Measurements from ENCODE around the gene HIGD1A. TPM values are rescaled to one million over a fixed set of nuclear protein-coding genes. Genes with fewer than 3 reads are reported as not detected.

HIGD1A gene
- total RNA-seq, 1 donor from 2014 or later: 190 TPM

DNA sequence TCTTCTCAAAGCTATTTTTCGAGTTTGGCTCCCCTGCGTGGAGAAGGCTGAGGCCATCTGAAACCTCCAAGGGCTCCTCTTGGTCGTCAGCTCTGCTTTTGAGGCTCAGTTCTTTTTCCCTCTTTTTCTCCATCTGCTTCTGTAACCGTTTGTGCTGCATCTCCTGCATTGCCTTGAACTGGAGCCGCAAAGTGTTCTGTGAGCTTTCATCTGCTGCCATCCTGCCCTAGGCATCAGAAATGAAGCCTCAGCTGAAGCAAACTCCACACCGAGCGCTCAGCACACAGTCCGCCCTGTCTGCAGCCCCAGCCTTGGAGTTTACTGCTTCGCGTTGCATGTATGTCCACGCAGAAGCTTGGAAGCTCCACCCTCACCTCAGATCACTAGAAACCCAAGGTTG lies 46.2 kb downstream of the HIGD1A start:
- DNase-seq (ENCODE audit: low read depth): no peak
- H3K27me3 ChIP-seq (ENCODE audit: control insufficient read depth, insufficient read depth, low read length): no peaks in the 10 kb centered on the region
- TF ChIP-seq, protein P1, sequence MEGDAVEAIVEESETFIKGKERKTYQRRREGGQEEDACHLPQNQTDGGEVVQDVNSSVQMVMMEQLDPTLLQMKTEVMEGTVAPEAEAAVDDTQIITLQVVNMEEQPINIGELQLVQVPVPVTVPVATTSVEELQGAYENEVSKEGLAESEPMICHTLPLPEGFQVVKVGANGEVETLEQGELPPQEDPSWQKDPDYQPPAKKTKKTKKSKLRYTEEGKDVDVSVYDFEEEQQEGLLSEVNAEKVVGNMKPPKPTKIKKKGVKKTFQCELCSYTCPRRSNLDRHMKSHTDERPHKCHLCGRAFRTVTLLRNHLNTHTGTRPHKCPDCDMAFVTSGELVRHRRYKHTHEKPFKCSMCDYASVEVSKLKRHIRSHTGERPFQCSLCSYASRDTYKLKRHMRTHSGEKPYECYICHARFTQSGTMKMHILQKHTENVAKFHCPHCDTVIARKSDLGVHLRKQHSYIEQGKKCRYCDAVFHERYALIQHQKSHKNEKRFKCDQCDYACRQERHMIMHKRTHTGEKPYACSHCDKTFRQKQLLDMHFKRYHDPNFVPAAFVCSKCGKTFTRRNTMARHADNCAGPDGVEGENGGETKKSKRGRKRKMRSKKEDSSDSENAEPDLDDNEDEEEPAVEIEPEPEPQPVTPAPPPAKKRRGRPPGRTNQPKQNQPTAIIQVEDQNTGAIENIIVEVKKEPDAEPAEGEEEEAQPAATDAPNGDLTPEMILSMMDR (IDR thresholded peaks at IDR 0.05; ENCODE audit: insufficient read depth, low read length, poor library complexity, severe bottlenecking): no peak
- no peaks in the 10 kb centered on the region for H3K36me3 ChIP-seq (ENCODE audit: control insufficient read depth, insufficient read depth, low read length)
- no peak overlapping the region for H3K4me3 ChIP-seq (ENCODE audit: low read depth, low read length)

DNA sequence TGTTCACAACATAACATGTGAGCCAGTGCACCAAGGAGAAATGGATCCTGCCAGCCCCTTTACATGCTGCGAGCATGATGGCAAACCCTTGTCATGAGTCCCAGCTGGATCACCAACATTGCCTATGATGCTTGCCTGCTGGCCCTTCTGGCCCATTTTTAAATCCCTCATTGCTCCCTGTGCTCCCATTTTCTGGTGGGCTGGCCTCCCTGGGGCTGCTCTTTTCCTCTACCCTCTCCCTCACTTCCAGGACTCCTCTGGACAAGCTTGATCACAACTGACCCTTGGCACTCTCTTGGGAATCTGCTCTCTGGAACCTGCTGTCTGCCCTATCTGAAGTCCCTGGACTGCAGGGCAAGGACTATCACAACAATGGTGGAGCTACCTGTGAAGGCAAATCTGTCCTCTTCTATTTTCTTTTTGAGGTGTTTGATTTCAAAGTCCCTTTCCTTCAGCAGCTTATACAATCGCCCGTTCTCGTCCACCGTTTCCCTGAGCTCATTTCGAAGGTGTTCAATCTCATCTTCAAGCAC lies 47.5 kb downstream of the HIGD1A start:
- Histone ChIP-seq H3K36me3 (ENCODE audit: control insufficient read depth, insufficient read depth, low read length) (no peaks in the 10 kb centered on the region), H3K4me3 (ENCODE audit: low read depth, low read length) (no peak overlapping the region), H3K27me3 (ENCODE audit: control insufficient read depth, insufficient read depth, low read length) (no peaks in the 10 kb centered on the region)
- TF ChIP-seq, protein P1 (IDR thresholded peaks at IDR 0.05; ENCODE audit: insufficient read depth, low read length, poor library complexity, severe bottlenecking): no peak
- no peak for DNase-seq (ENCODE audit: low read depth)

DNA sequence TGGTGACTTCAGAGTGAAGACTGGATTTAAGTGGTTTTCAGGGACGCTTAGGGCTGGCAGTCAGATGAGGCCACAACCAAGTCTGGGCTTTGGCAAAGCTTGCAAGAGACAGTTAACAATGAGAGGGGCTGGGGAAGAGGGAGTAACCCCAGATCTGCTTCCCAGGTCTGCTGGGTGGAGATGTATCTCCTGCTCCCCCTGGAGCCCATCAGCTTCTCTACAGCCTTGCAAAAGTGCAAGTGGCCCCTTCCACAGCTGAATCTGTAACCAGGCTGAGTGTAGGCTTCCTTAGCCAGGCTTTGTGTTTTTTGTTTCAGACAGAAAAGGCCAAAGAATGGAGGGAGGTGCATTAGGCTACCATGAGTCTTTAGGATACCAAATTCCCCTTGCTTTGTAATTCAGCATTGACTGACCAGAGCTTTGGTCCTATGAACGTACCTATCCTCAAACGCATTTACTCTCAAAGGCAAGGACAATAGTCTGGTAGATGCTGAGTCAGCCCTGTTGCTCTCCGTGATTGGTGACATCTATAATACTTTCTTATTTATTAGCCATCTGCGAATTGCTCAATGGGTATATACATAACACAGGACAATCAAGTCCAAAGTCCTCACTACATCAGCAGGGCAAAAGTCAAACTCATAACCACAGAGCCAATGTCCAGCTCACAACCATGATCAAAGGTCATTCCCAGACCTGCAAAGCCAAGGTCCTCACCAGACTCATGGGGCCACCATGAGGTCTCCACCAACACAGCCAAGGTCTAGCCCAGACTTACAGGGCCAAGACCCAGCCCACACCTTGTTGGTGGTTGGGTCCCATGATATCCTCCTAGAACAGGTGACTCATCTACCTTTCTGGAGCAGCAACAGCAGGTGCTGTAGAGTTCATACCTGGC lies 48.4 kb downstream of the HIGD1A start:
- no peaks in the 10 kb centered on the region for H3K27me3 ChIP-seq (ENCODE audit: control insufficient read depth, insufficient read depth, low read length)
- no peaks in the 10 kb centered on the region for H3K36me3 ChIP-seq (ENCODE audit: control insufficient read depth, insufficient read depth, low read length)
- TF ChIP-seq, protein P1 (IDR thresholded peaks at IDR 0.05; ENCODE audit: insufficient read depth, low read length, poor library complexity, severe bottlenecking): peak; percentile 47
- no peak overlapping the region for H3K4me3 ChIP-seq (ENCODE audit: low read depth, low read length)
- no peak for DNase-seq (ENCODE audit: low read depth)

DNA sequence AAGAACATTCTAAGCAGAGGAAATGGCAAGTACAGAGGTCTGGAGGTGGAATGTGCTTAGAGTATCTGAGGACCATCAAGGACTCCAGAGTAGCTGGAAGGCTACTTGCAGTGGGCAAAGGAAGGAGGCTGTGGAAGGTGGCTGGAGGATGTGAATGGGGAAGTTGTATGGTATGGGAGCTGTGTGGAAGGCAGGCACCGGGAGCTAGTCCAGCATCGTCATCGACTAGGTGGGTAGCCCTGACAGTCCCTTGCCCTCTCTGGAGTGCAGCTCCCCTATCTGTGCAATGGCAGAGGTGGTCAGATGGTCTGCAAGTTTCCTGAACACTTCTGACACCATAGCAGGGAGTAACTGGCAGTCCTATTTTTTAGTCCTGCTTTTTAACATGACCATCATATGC lies 50.5 kb downstream of the HIGD1A start:
- DNase-seq (ENCODE audit: low read depth): no peak
- no peaks in the 10 kb centered on the region for H3K36me3 ChIP-seq (ENCODE audit: control insufficient read depth, insufficient read depth, low read length)
- no peaks in the 10 kb centered on the region for H3K27me3 ChIP-seq (ENCODE audit: control insufficient read depth, insufficient read depth, low read length)
- TF ChIP-seq, protein P1 (IDR thresholded peaks at IDR 0.05; ENCODE audit: insufficient read depth, low read length, poor library complexity, severe bottlenecking): no peak
- no peak overlapping the region for H3K4me3 ChIP-seq (ENCODE audit: low read depth, low read length)

DNA sequence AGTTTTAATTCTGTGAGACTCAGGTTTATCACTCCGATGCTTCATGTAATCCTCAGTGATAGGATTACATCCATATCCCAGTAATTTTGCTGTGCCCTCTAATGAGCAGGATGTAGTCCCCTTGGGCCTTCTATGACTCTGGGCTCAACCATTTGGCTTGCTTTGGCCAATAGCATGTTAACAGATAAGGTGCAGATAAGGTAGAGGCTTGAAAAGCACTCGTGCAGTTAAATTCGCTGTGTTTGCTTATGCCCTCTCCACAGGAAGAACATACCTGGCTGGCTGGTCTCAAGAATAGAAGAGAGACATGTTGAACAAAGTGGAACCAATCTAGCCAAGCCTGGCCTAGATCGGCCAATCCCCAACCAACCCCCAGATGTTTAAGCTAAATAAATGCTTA lies 51.3 kb downstream of the HIGD1A start:
- no peaks in the 10 kb centered on the region for H3K36me3 ChIP-seq (ENCODE audit: control insufficient read depth, insufficient read depth, low read length)
- H3K4me3 ChIP-seq (ENCODE audit: low read depth, low read length): no peak overlapping the region
- no peaks in the 10 kb centered on the region for H3K27me3 ChIP-seq (ENCODE audit: control insufficient read depth, insufficient read depth, low read length)
- TF ChIP-seq, protein P1 (IDR thresholded peaks at IDR 0.05; ENCODE audit: insufficient read depth, low read length, poor library complexity, severe bottlenecking): no peak
- no peak for DNase-seq (ENCODE audit: low read depth)
